HCT116 (cell line): ENCODE data around the gene MTO1. TPM values are rescaled to one million over a fixed set of nuclear protein-coding genes. Genes with fewer than 3 reads are reported as not detected.
"Not testable (repeated sequence)": the region's sequence is repeated elsewhere in the genome, so short reads cannot be mapped to it uniquely, and the experiment has no call there.

Source experiments
- ATAC-seq: fragments of 200-7000 bp; cut with Tn5 transposase; 2 replicates; pipeline ENCODE4 v1.9.1; 2020; ENCODE audit warnings: mild to moderate bottlenecking, moderate library complexity
- BruUV-seq: library from RNA; stranded (reverse); fragments of 400-500 nt; replicated peaks from 2 replicates; lab custom pipeline; 2021; lab: Mats Ljungman, UMichigan
- CTCF ChIA-PET: fragments of 300-600 bp; sonication (Branson Sonifier 250); formaldehyde crosslinking; loops from one replicate; lab custom pipeline; 2021; ENCODE audit warnings: antibody characterized with exemption; lab: Charles Lee
- POLR2A ChIA-PET: fragments of 300-600, 350-600 bp; sonication (Branson Sonifier 250); formaldehyde crosslinking; loops from one replicate; lab custom pipeline; 2021; ENCODE audit warnings: antibody characterized with exemption; lab: Charles Lee
- RAD21 ChIA-PET, 2 experiments: fragments of 300-600 bp; sonication (Branson Sonifier 250); formaldehyde crosslinking; loops; one replicate each; lab custom pipeline; 2023; ENCODE audit warnings: low total read pairs in 2 of 2; ENCODE audit not compliant: uncharacterized antibody in 2 of 2, unreplicated experiment in 2 of 2, low non-redundant PET in 1 of 2; lab: Charles Lee
- DNase-seq: peaks from one replicate; pipeline ENCODE4 v3.0.0-alpha.2; 2010; ENCODE audit warnings: low read depth, low spot score
- H2AFZ ChIP-seq: fragments of 200-600 bp; shearing (Covaris generic), sonication (generic); 2 replicates; pipeline ENCODE4 v1.6.1; 2017; ENCODE audit warnings: low read depth, mixed run types, mixed read lengths, antibody characterized with exemption, low read length; ENCODE audit not compliant: poor library complexity, severe bottlenecking
- H3K27ac ChIP-seq: 2 replicates; pipeline ENCODE4 v1.5.1; 2012; ENCODE audit warnings: low read depth, low read length
- H3K27me3 ChIP-seq: fragments of 200-600 bp; sonication (generic); 2 replicates; pipeline ENCODE4 v1.6.1; 2016; ENCODE audit warnings: mixed run types, low read length, mixed read lengths; ENCODE audit not compliant: insufficient read depth
- H3K36me3 ChIP-seq, 2 experiments: fragments of 200-500 bp in 1 of 2; fragments of 200-600 bp in 1 of 2; sonication (Bioruptor generic) in 1 of 2; sonication (generic) in 1 of 2; 2 replicates each; pipeline versions ENCODE4 v1.5.1 to v1.6.1; 2014 to 2016; ENCODE audit warnings: low read length in 2 of 2, inconsistent platforms in 1 of 2, mixed read lengths in 1 of 2, mixed run types in 1 of 2; ENCODE audit not compliant: insufficient read depth in 2 of 2, control insufficient read depth in 1 of 2
- H3K4me1 ChIP-seq, 2 experiments: fragments of 200-600 bp in 1 of 2; sonication (generic) in 1 of 2; 2 replicates each; pipeline versions ENCODE4 v1.5.1 to v1.6.1; 2012 to 2017; ENCODE audit warnings: low read length in 2 of 2, inconsistent platforms in 1 of 2, mild to moderate bottlenecking in 1 of 2, mixed read lengths in 1 of 2, mixed run types in 1 of 2, moderate library complexity in 1 of 2; ENCODE audit not compliant: insufficient read depth in 2 of 2, control insufficient read depth in 1 of 2
- H3K4me2 ChIP-seq: fragments of 200-600 bp; sonication (generic); 2 replicates; pipeline ENCODE4 v1.6.1; 2017; ENCODE audit warnings: mixed run types, low read length, mixed read lengths
- H3K4me3 ChIP-seq, 2 experiments: fragments of 200-600 bp in 1 of 2; sonication (generic) in 1 of 2; replicated peaks in 1 of 2; 2 replicates each; pipeline ENCODE4 v1.5.1; 2011 to 2016; ENCODE audit warnings: low read length in 2 of 2, control low read depth in 1 of 2, low read depth in 1 of 2, mild to moderate bottlenecking in 1 of 2, mixed read lengths in 1 of 2, mixed run types in 1 of 2
- H3K79me2 ChIP-seq: fragments of 200-600 bp; sonication (generic); 2 replicates; pipeline ENCODE4 v1.6.1; 2017; ENCODE audit warnings: mild to moderate bottlenecking, mixed run types, low read length, moderate library complexity, mixed read lengths; ENCODE audit not compliant: insufficient read depth
- H3K9ac ChIP-seq: fragments of 200-600 bp; sonication (generic); 2 replicates; pipeline ENCODE4 v1.6.1; 2016; ENCODE audit warnings: low read length, mixed read lengths
- H3K9me2 ChIP-seq: fragments of 200-600 bp; sonication (generic), shearing (Covaris generic); 2 replicates; pipeline ENCODE4 v1.6.1; 2017; ENCODE audit warnings: mixed run types, mild to moderate bottlenecking, moderate library complexity; ENCODE audit not compliant: insufficient read depth
- H3K9me3 ChIP-seq, 2 experiments: fragments of 200-500 bp in 1 of 2; fragments of 200-600 bp in 1 of 2; sonication (Bioruptor generic) in 1 of 2; sonication (generic) in 1 of 2; 2 replicates each; pipeline ENCODE4 v1.6.1; 2014 to 2017; ENCODE audit warnings: low read length in 2 of 2, mixed read lengths in 2 of 2, inconsistent platforms in 1 of 2, low read depth in 1 of 2, mild to moderate bottlenecking in 1 of 2, mixed run types in 1 of 2, moderate library complexity in 1 of 2; ENCODE audit not compliant: control insufficient read depth in 1 of 2, insufficient read depth in 1 of 2
- H4K20me1 ChIP-seq: fragments of 200-600 bp; sonication (generic), shearing (Covaris generic); 2 replicates; pipeline ENCODE4 v1.6.1; 2017; ENCODE audit warnings: mixed run types, mild to moderate bottlenecking, moderate library complexity; ENCODE audit not compliant: insufficient read depth
- POLR2AphosphoS5 ChIP-seq: IDR thresholded peaks from 2 replicates; pipeline ENCODE4 v1.6.1; 2011; ENCODE audit warnings: mild to moderate bottlenecking, low read depth, low read length, moderate library complexity
- intact Hi-C: fragments of 100-400 bp; cut with micrococcal nuclease; formaldehyde crosslinking; loops from 2 replicates; pipeline ENCODE4 v1.10.0; 2022
- total RNA-seq: library from RNA; stranded (reverse); gene quantifications from one replicate; pipeline ENCODE4 v1.2.1, GENCODE V29; 2021; ENCODE audit not compliant: unreplicated experiment

The MTO1 gene
- total RNA-seq, 1 experiment from 2014 or later = 40.1 TPM

GRCh38 chr6:73518100-73518981, 56.8 kb downstream of the MTO1 start:
- DNase-seq, CTCF ChIA-PET, RAD21 ChIA-PET, H3K9me2 ChIP-seq, intact Hi-C loops, ATAC-seq, H3K27me3 ChIP-seq, H2AFZ ChIP-seq, H3K9me3 ChIP-seq, BruUV-seq: not testable (repeated sequence)
- Histone ChIP-seq H3K36me3 (peaks cover 16 to 40% of the 10 kb centered on the region in 2 experiments), H3K4me3 (peak overlapping the region; percentile 1 to 91; a peak in 3 of 4 replicates), H3K79me2 (peaks cover 51% of the 10 kb centered on the region), H3K27ac (peak overlapping the region; percentile 92), H3K9ac (peak overlapping the region; percentile 100), H3K4me2 (peak overlapping the region; percentile 92), H3K4me1 (peaks cover 10 to 58% of the 10 kb centered on the region in 2 experiments; a peak in 3 of 4 replicates), H4K20me1 (peaks cover 18% of the 10 kb centered on the region; the same call in 1 of the 2 replicates)
- POLR2A ChIA-PET = interaction anchor here (0.8 to 1.5 kb wide), 2 partner anchors 80 to 135 kb away, joined by 4 read pairs; no protein-coding TSS in a partner anchor
- TF ChIP-seq POLR2AphosphoS5 = 0 out of 2 replicates have a peak, but pooled peaks have one; percentile 12

GRCh38 chr6:73518982-73519881, 57.7 kb downstream of the MTO1 start:
- H2AFZ ChIP-seq, CTCF ChIA-PET, intact Hi-C loops, H3K9me3 ChIP-seq, H3K9me2 ChIP-seq, ATAC-seq, H3K27me3 ChIP-seq: not testable (repeated sequence)
- Histone ChIP-seq H3K36me3 (peaks cover 16 to 40% of the 10 kb centered on the region in 2 experiments), H3K9ac (peak overlapping the region; percentile 100), H3K4me3 (peak overlapping the region; percentile 91 to 99), H3K27ac (peak overlapping the region; percentile 92), H3K79me2 (peaks cover 52% of the 10 kb centered on the region)
- BruUV-seq = TSS peak; percentile 46
- POLR2A ChIA-PET = interaction anchor here (0.8 to 5.2 kb wide), 8 partner anchors 39 to 134 kb away, joined by 3 to 68 read pairs (median 9); partner anchors contain the start of genes MTO1 and SLC17A5
- RAD21 ChIA-PET = interaction anchor here (0.9 to 1.3 kb wide), 2 partner anchors 61 kb away, joined by 4 to 5 read pairs; no protein-coding TSS in a partner anchor
- TF ChIP-seq POLR2AphosphoS5 = peak; percentile 50
- TF ChIP-seq, all 23 proteins: peak for 1; not testable (repeated sequence) for 22
- H4K20me1 ChIP-seq = peaks cover 16% of the 10 kb centered on the region; the same call in 1 of the 2 replicates
- not testable (repeated sequence) for DNase-seq
- H3K4me1 ChIP-seq = peaks cover 14 to 64% of the 10 kb centered on the region in 2 experiments; a peak in 3 of 4 replicates
- H3K4me2 ChIP-seq = peak overlapping the region; percentile 92
